Keratinocyte (primary cell): ENCODE measurements around the gene ANO2. TPM values are rescaled to one million over a fixed set of nuclear protein-coding genes. Genes with fewer than 3 reads are reported as not detected.

Experiments
- DNase-seq: peaks from one replicate; pipeline ENCODE4 v3.0.0-alpha.2; 2011; ENCODE audit warnings: low read depth, missing footprints, low spot score
- FAIRE-seq: peaks from 2 replicates; lab custom pipeline; 2011; peaks lifted over from hg19 to GRCh38; lab: Jason Lieb, UNC
- H2AFZ ChIP-seq: 2 replicates; pipeline ENCODE4 v1.6.0; 2012; ENCODE audit warnings: low read length, control low read depth, inconsistent platforms; ENCODE audit not compliant: control insufficient read depth
- H3K27ac ChIP-seq: 2 replicates; pipeline ENCODE4 v1.5.1; 2011; ENCODE audit warnings: low read length; ENCODE audit not compliant: control insufficient read depth, insufficient read depth
- H3K27me3 ChIP-seq: 3 replicates; pipeline ENCODE4 v1.6.0; 2011; ENCODE audit warnings: low read length; ENCODE audit not compliant: control insufficient read depth, insufficient read depth; ENCODE audit errors: extremely low read depth
- H3K36me3 ChIP-seq, 2 experiments: 2 replicates in 1 of 2; 3 replicates in 1 of 2; pipeline ENCODE4 v1.5.1; 2011; ENCODE audit warnings: low read length in 2 of 2, mild to moderate bottlenecking in 1 of 2; ENCODE audit not compliant: control insufficient read depth in 2 of 2, insufficient read depth in 2 of 2; ENCODE audit errors: extremely low read depth in 1 of 2
- H3K4me1 ChIP-seq: 3 replicates; pipeline ENCODE4 v1.5.1; 2011; ENCODE audit warnings: low read length; ENCODE audit not compliant: control insufficient read depth, insufficient read depth; ENCODE audit errors: extremely low read depth
- H3K4me2 ChIP-seq: 3 replicates; pipeline ENCODE4 v1.6.0; 2011; ENCODE audit warnings: low read depth, low read length; ENCODE audit not compliant: control insufficient read depth, insufficient read depth; ENCODE audit errors: extremely low read depth
- H3K4me3 ChIP-seq, 3 experiments: fragments of 200-600 bp in 1 of 3; sonication (generic) in 1 of 3; 2 replicates in 2 of 3; 3 replicates in 1 of 3; pipeline ENCODE4 v1.5.1; 2011 to 2016; ENCODE audit warnings: low read length in 3 of 3, mild to moderate bottlenecking in 3 of 3, control low read depth in 2 of 3, inconsistent platforms in 1 of 3, low read depth in 1 of 3, mixed read lengths in 1 of 3, mixed run types in 1 of 3, moderate library complexity in 1 of 3; ENCODE audit not compliant: control insufficient read depth in 2 of 3, insufficient read depth in 2 of 3; ENCODE audit errors: extremely low read depth in 1 of 3
- H3K79me2 ChIP-seq: 2 replicates; pipeline ENCODE4 v1.6.0; 2012; ENCODE audit warnings: low read length; ENCODE audit not compliant: control insufficient read depth, insufficient read depth
- H3K9ac ChIP-seq: 3 replicates; pipeline ENCODE4 v1.6.0; 2011; ENCODE audit warnings: low read length; ENCODE audit not compliant: control insufficient read depth, insufficient read depth; ENCODE audit errors: extremely low read depth
- H3K9me1 ChIP-seq: 3 replicates; pipeline ENCODE4 v1.6.0; 2011; ENCODE audit warnings: low read length; ENCODE audit not compliant: control insufficient read depth, insufficient read depth; ENCODE audit errors: extremely low read depth
- H3K9me3 ChIP-seq: 2 replicates; pipeline ENCODE4 v1.5.1; 2012; ENCODE audit warnings: low read depth, low read length; ENCODE audit not compliant: control insufficient read depth
- H4K20me1 ChIP-seq: 3 replicates; pipeline ENCODE4 v1.6.0; 2011; ENCODE audit warnings: low read length; ENCODE audit not compliant: control insufficient read depth, insufficient read depth; ENCODE audit errors: extremely low read depth
- CTCF ChIP-seq, 3 experiments: IDR thresholded peaks in 1 of 3; conservative IDR thresholded peaks in 1 of 3; optimal IDR thresholded peaks in 1 of 3; 2 replicates in 2 of 3; 3 replicates in 1 of 3; pipeline versions ENCODE3 to v1.5.1; 2011; ENCODE audit warnings: low read length in 3 of 3, mild to moderate bottlenecking in 3 of 3, moderate library complexity in 2 of 3, control low read depth in 1 of 3, inconsistent platforms in 1 of 3; ENCODE audit not compliant: insufficient read depth in 2 of 3; ENCODE audit errors: extremely low read depth in 1 of 3
- EZH2 ChIP-seq: IDR thresholded peaks from one replicate; pipeline ENCODE4 v1.6.1; 2012; ENCODE audit warnings: inconsistent platforms, mild to moderate bottlenecking, low read length, moderate library complexity
- dilution Hi-C: fragments of 300-500 bp; cut with MboI; formaldehyde crosslinking; loops from one replicate; pipeline ENCODE4 v1.7.0; 2020; ENCODE audit warnings: low sequenced_read_pairs; ENCODE audit not compliant: extremely low pct_ligation_motif_present
- polyA plus RNA-seq, 5 experiments: library from polyadenylated mRNA; depleted of rRNA in 3 of 5; stranded (reverse) in 3 of 5; stranded (forward) in 1 of 5; unstranded in 1 of 5; fragments of >200 nt; gene quantifications; 1 replicate in 1 of 5; 2 replicates in 3 of 5; 3 replicates in 1 of 5; pipeline versions ENCODE4 v1.2.1 to v1.2.3, GENCODE V29; 2011 to 2012; ENCODE audit warnings: missing spikeins in 2 of 5, low read depth in 1 of 5, low replicate concordance in 1 of 5

Gene ANO2
- polyA plus RNA-seq, 1 donor (not counting 4 experiments of a cell fraction or from before 2014, with no cell fraction given), result 0.14 TPM

- no peak overlapping the region for H3K4me3 ChIP-seq
- DNase-seq (no peak), FAIRE-seq (no peak)
- H3K36me3 ChIP-seq, result no peaks in the 10 kb centered on the region
- no peaks in the 10 kb centered on the region for H3K79me2 ChIP-seq
- dilution Hi-C loops, result no loop called here
- no peak overlapping the region for H2AFZ ChIP-seq
- H3K27ac ChIP-seq, result no peak overlapping the region
- no peaks in the 10 kb centered on the region for H4K20me1 ChIP-seq
- H3K9me1 ChIP-seq, result no peaks in the 10 kb centered on the region
- no peak overlapping the region for H3K4me2 ChIP-seq
- no peaks in the 10 kb centered on the region for H3K9me3 ChIP-seq
- H3K27me3 ChIP-seq, result no peaks in the 10 kb centered on the region
- H3K4me1 ChIP-seq, result no peaks in the 10 kb centered on the region
- TF ChIP-seq EZH2, result no peak
- no peak for TF ChIP-seq CTCF (optimal IDR thresholded peaks at IDR 0.05 in 1 of 3, IDR thresholded peaks at IDR 0.05 in 1 of 3, conservative IDR thresholded peaks at IDR 0.05 in 1 of 3; ENCODE audit: extremely low read depth in 1 of 3, insufficient read depth in 2 of 3, low read length in 3 of 3)
- H3K9ac ChIP-seq, result no peak overlapping the region
Measured at GRCh38 chr12:5807090-5807414, 138.0 kb downstream of the ANO2 start.

- no peak overlapping the region for H3K4me2 ChIP-seq
- dilution Hi-C loops, result no loop called here
- H4K20me1 ChIP-seq, result no peaks in the 10 kb centered on the region
- H2AFZ ChIP-seq, result no peak overlapping the region
- H3K9me3 ChIP-seq, result no peaks in the 10 kb centered on the region
- no peaks in the 10 kb centered on the region for H3K36me3 ChIP-seq
- TF ChIP-seq EZH2 (no peak), CTCF (optimal IDR thresholded peaks at IDR 0.05 in 1 of 3, IDR thresholded peaks at IDR 0.05 in 1 of 3, conservative IDR thresholded peaks at IDR 0.05 in 1 of 3; ENCODE audit: extremely low read depth in 1 of 3, insufficient read depth in 2 of 3, low read length in 3 of 3) (no peak)
- no peak overlapping the region for H3K27ac ChIP-seq
- no peak for DNase-seq
- H3K79me2 ChIP-seq, result no peaks in the 10 kb centered on the region
- H3K9ac ChIP-seq, result no peak overlapping the region
- no peak for FAIRE-seq
- H3K27me3 ChIP-seq, result no peaks in the 10 kb centered on the region
- H3K4me1 ChIP-seq, result no peaks in the 10 kb centered on the region
- no peak overlapping the region for H3K4me3 ChIP-seq
- H3K9me1 ChIP-seq, result no peaks in the 10 kb centered on the region
Measured at GRCh38 chr12:5806371-5807089, 138.5 kb downstream of the ANO2 start.
